Measurements from ENCODE around the gene STARD5.

STARD5 gene

DNA sequence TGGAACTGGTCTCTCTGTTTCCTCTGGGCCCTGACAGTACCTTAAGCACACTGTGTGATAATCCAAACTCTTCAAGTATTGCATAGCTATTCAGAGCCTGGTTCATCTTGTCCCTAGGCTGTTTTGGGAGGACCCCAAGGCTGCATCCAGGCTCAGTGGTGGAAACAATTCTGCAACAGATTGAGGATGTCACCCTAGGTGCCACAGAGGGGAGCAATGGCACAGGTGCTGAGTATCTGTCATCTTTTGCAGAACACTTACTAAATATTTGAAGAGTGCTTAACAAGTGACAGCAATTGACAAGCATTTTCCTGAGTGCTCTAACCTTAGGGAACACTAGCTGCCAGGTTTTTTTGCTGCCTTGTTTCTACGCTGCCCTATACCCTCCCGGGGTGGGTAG is 27.8 kb downstream of the STARD5 start:
- Histone ChIP-seq H3K27ac (replicated peaks) (peak overlapping the region; percentile 78), H3K27me3 (ENCODE audit: insufficient read depth, poor library complexity, severe bottlenecking) (no peaks in the 10 kb centered on the region), H3K4me3 (replicated peaks; ENCODE audit: insufficient read depth, low read length) (no peak overlapping the region)
- TF ChIP-seq, protein P1, sequence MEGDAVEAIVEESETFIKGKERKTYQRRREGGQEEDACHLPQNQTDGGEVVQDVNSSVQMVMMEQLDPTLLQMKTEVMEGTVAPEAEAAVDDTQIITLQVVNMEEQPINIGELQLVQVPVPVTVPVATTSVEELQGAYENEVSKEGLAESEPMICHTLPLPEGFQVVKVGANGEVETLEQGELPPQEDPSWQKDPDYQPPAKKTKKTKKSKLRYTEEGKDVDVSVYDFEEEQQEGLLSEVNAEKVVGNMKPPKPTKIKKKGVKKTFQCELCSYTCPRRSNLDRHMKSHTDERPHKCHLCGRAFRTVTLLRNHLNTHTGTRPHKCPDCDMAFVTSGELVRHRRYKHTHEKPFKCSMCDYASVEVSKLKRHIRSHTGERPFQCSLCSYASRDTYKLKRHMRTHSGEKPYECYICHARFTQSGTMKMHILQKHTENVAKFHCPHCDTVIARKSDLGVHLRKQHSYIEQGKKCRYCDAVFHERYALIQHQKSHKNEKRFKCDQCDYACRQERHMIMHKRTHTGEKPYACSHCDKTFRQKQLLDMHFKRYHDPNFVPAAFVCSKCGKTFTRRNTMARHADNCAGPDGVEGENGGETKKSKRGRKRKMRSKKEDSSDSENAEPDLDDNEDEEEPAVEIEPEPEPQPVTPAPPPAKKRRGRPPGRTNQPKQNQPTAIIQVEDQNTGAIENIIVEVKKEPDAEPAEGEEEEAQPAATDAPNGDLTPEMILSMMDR (IDR thresholded peaks at IDR 0.05; ENCODE audit: insufficient read depth, low read length), result no peak
- no peak for TF ChIP-seq POLR2AphosphoS5 (IDR thresholded peaks at IDR 0.05; ENCODE audit: low read depth)
- no peak for TF ChIP-seq SPI1 (IDR thresholded peaks at IDR 0.05; ENCODE audit: borderline replicate concordance, low read depth)
- no peak for TF ChIP-seq GABPA (IDR thresholded peaks at IDR 0.05; ENCODE audit: low read depth)
- TF ChIP-seq REST (IDR thresholded peaks at IDR 0.05; ENCODE audit: insufficient replicate concordance, low read depth), result no peak
- DNase-seq (ENCODE audit: low read depth in 1 of 2, low spot score in 1 of 2), result no peak

- H3K27ac ChIP-seq (replicated peaks), result peak overlapping the region; percentile 78
- DNase-seq (ENCODE audit: low read depth in 1 of 2, low spot score in 1 of 2), result peak in 1 of 2 experiments; percentile 17
- H3K4me3 ChIP-seq (replicated peaks; ENCODE audit: insufficient read depth, low read length), result no peak overlapping the region
- no peak for TF ChIP-seq SPI1 (IDR thresholded peaks at IDR 0.05; ENCODE audit: borderline replicate concordance, low read depth)
- TF ChIP-seq POLR2AphosphoS5 (IDR thresholded peaks at IDR 0.05; ENCODE audit: low read depth), result no peak
- TF ChIP-seq GABPA (IDR thresholded peaks at IDR 0.05; ENCODE audit: low read depth), result no peak
- H3K27me3 ChIP-seq (ENCODE audit: insufficient read depth, poor library complexity, severe bottlenecking), result no peaks in the 10 kb centered on the region
Measured at GRCh38 chr15:81295486-81296121, 28.3 kb downstream of the STARD5 start.

DNA sequence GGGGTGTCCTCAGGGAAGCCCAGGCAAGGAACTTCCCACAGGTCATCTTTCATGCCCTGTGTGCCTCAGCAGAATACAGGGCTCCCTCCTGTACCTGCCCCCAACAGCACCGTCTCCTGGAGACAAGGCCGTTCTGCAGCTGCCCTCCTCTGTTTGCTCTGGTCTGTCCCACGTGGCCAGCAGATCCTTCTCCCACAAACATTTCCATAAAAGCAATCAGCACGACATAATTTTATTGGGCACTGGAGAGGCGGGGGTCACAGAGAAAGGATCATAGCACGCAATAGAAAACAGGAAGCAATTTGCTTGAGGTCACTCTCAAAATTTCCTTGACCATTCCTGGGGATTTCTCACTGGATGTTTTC is 29.4 kb downstream of the STARD5 start:
- peak in 1 of 2 experiments; percentile 23 for DNase-seq (ENCODE audit: low read depth in 1 of 2, low spot score in 1 of 2)
- Histone ChIP-seq H3K4me3 (replicated peaks; ENCODE audit: insufficient read depth, low read length) (no peak overlapping the region), H3K27ac (replicated peaks) (peak overlapping the region; percentile 78), H3K27me3 (ENCODE audit: insufficient read depth, poor library complexity, severe bottlenecking) (no peaks in the 10 kb centered on the region)
- TF ChIP-seq GABPA (IDR thresholded peaks at IDR 0.05; ENCODE audit: low read depth) (no peak), POLR2AphosphoS5 (IDR thresholded peaks at IDR 0.05; ENCODE audit: low read depth) (no peak), SPI1 (IDR thresholded peaks at IDR 0.05; ENCODE audit: borderline replicate concordance, low read depth) (no peak), REST (IDR thresholded peaks at IDR 0.05; ENCODE audit: insufficient replicate concordance, low read depth) (no peak)
- TF ChIP-seq, protein P1 (IDR thresholded peaks at IDR 0.05; ENCODE audit: insufficient read depth, low read length), result no peak

- peak overlapping the region; percentile 27; the same call in 1 of the 2 replicates for H3K4me3 ChIP-seq (replicated peaks; ENCODE audit: insufficient read depth, low read length)
- H3K27me3 ChIP-seq (ENCODE audit: insufficient read depth, poor library complexity, severe bottlenecking), result no peaks in the 10 kb centered on the region
- DNase-seq (ENCODE audit: low read depth in 1 of 2, low spot score in 1 of 2), result peak in 1 of 2 experiments; percentile 82
- TF ChIP-seq REST (IDR thresholded peaks at IDR 0.05; ENCODE audit: insufficient replicate concordance, low read depth) (no peak), SPI1 (IDR thresholded peaks at IDR 0.05; ENCODE audit: borderline replicate concordance, low read depth) (peak; percentile 94)
- H3K27ac ChIP-seq (replicated peaks), result peak overlapping the region; percentile 78
Measured at GRCh38 chr15:81293728-81294515, 30.0 kb downstream of the STARD5 start.

Data from HL-60 (cell line).